D721Med (cell line): Measurements from ENCODE around the gene TPCN1.

ENCODE experiments used
- DNase-seq: peaks from one replicate; pipeline ENCODE4 v3.0.0; 2011; ENCODE audit warnings: low spot score; ENCODE audit not compliant: insufficient read length
- FAIRE-seq: peaks from 2 replicates; lab custom pipeline; 2011; peaks lifted over from hg19 to GRCh38; lab: Jason Lieb, UNC
- TF ChIP-seq, protein P1 (sequence below): IDR thresholded peaks from 2 replicates; pipeline ENCODE4 v1.5.1; 2012; ENCODE audit warnings: mild to moderate bottlenecking, control low read depth; ENCODE audit not compliant: insufficient read depth; ENCODE audit errors: missing control alignments

TPCN1 gene

DNA sequence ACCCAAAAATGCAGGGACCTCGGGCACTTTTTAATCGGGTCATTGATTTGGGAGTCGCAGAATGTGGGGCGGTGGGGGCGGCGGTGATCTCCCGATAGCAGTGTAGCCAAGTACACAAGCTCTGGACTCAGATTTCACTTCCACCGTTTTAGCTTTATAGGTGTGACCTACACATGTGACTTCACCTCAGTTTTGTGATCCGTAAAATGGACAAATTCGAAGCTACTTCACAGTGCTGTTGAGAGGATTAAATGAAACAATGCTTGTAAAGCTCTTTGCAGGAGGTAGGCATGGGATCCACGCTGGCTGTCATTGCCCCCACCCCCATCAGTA lies 35.3 kb upstream of the TPCN1 start:
- no peak for FAIRE-seq
- no peak for DNase-seq
- TF ChIP-seq, protein P1, sequence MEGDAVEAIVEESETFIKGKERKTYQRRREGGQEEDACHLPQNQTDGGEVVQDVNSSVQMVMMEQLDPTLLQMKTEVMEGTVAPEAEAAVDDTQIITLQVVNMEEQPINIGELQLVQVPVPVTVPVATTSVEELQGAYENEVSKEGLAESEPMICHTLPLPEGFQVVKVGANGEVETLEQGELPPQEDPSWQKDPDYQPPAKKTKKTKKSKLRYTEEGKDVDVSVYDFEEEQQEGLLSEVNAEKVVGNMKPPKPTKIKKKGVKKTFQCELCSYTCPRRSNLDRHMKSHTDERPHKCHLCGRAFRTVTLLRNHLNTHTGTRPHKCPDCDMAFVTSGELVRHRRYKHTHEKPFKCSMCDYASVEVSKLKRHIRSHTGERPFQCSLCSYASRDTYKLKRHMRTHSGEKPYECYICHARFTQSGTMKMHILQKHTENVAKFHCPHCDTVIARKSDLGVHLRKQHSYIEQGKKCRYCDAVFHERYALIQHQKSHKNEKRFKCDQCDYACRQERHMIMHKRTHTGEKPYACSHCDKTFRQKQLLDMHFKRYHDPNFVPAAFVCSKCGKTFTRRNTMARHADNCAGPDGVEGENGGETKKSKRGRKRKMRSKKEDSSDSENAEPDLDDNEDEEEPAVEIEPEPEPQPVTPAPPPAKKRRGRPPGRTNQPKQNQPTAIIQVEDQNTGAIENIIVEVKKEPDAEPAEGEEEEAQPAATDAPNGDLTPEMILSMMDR, result no peak

DNA sequence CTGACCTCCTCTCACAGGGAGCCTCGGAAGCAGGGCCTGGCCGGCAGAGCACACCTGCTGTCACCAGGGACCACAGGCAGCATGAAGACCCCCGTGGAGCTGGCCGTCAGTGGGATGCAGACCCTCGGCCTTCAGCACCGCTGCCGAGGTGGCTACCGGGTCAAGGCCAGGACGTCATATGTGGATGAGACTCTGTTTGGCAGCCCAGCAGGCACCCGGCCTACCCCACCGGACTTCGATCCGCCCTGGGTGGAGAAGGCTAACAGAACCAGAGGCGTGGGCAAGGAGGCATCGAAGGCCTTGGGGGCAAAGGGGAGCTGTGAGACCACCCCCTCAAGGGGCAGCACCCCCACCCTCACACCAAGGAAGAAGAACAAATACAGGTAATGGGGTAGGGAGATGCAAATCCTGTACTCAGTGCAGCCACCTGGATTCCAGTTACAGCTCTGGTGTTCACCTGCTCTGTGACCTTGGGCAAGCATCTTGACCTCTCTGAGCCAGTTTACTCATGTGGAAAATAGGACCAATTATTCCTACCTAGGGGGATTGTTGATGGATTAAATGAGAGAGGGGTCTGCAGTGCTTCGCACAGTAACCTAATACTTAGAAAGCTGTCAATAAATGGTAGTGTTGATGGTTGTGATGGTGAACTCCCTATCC lies 34.5 kb upstream of the TPCN1 start:
- no peak for FAIRE-seq
- DNase-seq, result no peak
- TF ChIP-seq, protein P1, result no peak

DNA sequence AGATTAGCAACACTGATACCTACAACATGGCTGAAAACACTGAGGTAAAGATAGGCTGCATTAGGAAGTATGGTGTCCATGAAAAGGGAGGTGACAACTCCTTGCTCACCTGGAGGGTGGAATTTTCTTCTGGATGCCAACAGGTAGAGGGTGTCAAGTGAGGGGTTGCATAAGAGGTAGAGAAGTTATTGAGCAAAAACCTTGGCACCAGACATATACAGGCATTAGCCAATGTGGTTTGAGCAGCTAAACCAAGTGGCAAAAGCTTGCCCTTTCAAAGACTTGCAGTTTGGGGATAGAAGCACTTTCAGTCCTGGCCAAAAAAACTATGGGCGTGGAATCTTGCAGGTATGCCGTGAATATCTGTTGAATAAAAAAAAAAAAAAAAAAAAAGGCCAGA lies 31.9 kb upstream of the TPCN1 start:
- no peak for DNase-seq
- no peak for FAIRE-seq
- TF ChIP-seq, protein P1, result no peak

DNA sequence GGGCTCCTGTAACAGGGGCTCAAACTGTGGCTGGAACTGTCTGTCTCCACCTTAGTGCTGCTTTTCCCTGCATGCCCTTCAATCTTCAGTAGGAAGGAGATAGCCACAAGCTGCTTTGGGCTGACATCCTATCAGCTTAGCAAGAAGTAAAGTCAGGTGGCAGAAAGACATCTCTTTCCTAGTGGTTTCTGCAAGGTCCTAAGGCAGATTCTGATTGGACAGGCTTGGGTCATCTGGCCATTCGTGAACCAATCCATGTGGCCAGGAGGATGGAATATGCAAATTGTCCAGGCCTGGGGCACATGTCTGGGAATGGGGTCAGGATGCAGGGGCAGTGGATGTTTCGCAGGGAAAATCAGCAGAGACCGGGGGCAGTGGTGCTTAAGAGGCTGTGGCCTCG lies 30.5 kb upstream of the TPCN1 start:
- TF ChIP-seq, protein P1, result no peak
- DNase-seq (no peak), FAIRE-seq (no peak)

DNA sequence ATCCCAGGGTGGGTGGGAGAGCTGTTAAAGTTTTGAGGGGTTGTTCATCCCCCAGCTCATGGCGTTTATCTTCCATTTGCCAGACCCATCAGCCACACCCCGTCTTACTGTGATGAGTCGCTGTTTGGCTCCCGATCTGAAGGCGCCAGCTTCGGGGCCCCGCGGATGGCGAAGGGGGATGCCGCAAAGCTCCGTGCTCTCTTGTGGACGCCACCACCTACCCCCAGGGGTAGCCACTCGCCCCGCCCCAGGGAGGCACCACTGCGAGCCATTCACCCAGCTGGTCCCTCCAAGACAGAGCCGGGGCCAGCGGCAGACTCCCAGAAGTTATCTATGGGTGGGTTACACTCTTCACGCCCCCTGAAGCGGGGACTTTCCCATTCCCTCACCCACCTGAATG lies 30.0 kb upstream of the TPCN1 start:
- TF ChIP-seq, protein P1, result no peak
- DNase-seq, result no peak
- no peak for FAIRE-seq

DNA sequence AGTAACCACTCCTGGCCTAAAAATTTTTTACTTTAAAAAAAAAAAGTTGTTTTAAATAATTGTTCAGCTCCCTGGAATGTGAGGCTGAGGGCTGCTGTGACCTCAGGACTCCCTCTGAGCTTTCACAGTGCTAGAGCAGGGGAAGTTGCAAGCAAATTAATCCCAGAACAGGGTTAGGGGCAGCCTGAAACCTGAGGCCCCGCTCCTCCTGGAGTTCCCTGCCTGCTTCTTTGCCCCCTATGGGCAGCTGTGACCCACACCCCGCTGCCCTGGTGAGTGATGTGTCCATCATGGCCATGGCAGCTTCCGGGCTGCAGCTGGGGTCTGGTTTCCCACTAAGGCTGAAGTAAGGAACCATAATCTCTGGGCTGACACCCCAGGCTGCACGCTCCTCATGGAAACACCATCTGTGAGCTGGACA lies 26.3 kb upstream of the TPCN1 start:
- DNase-seq, result no peak
- FAIRE-seq, result no peak
- TF ChIP-seq, protein P1, result no peak

DNA sequence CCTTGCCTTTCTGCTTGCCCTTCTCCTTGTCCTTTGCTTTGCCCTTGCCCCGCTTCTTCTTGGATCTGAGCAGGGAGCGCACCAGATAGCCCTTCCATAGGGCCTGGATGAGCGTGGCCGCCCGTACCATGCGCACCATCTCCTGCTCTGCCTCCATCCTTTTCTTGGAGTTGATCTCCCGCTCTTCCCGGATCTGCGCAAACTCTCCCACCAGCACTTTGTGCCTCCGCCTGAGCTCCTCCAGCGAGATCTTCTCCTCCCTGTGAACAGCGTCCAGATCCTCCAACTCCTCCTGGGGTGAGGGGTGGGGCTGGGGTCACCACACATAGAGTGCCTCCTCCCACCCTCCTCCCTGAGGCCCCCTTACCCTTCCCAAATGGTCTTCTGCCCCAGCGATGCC lies 25.7 kb upstream of the TPCN1 start:
- DNase-seq, result no peak
- no peak for FAIRE-seq
- TF ChIP-seq, protein P1, result no peak
